HCT116 (cell line): ENCODE results near the gene ETV4. TPM values are rescaled to one million over a fixed set of nuclear protein-coding genes. Genes with fewer than 3 reads are reported as not detected.

Experiments used
- ATAC-seq: fragments of 200-7000 bp; cut with Tn5 transposase; 2 replicates; pipeline ENCODE4 v1.9.1; 2020; ENCODE audit warnings: mild to moderate bottlenecking, moderate library complexity
- BruUV-seq: library from RNA; stranded (reverse); fragments of 400-500 nt; replicated peaks from 2 replicates; lab custom pipeline; 2021; lab: Mats Ljungman, UMichigan
- CTCF ChIA-PET: fragments of 300-600 bp; sonication (Branson Sonifier 250); formaldehyde crosslinking; loops from one replicate; lab custom pipeline; 2021; ENCODE audit warnings: antibody characterized with exemption; lab: Charles Lee
- POLR2A ChIA-PET: fragments of 300-600, 350-600 bp; sonication (Branson Sonifier 250); formaldehyde crosslinking; loops from one replicate; lab custom pipeline; 2021; ENCODE audit warnings: antibody characterized with exemption; lab: Charles Lee
- RAD21 ChIA-PET, 2 experiments: fragments of 300-600 bp; sonication (Branson Sonifier 250); formaldehyde crosslinking; loops; one replicate each; lab custom pipeline; 2023; ENCODE audit warnings: low total read pairs in 2 of 2; ENCODE audit not compliant: uncharacterized antibody in 2 of 2, unreplicated experiment in 2 of 2, low non-redundant PET in 1 of 2; lab: Charles Lee
- DNase-seq: peaks from one replicate; pipeline ENCODE4 v3.0.0-alpha.2; 2010; ENCODE audit warnings: low read depth, low spot score
- H2AFZ ChIP-seq: fragments of 200-600 bp; shearing (Covaris generic), sonication (generic); 2 replicates; pipeline ENCODE4 v1.6.1; 2017; ENCODE audit warnings: low read depth, mixed run types, mixed read lengths, antibody characterized with exemption, low read length; ENCODE audit not compliant: poor library complexity, severe bottlenecking
- H3K27ac ChIP-seq: 2 replicates; pipeline ENCODE4 v1.5.1; 2012; ENCODE audit warnings: low read depth, low read length
- H3K27me3 ChIP-seq: fragments of 200-600 bp; sonication (generic); 2 replicates; pipeline ENCODE4 v1.6.1; 2016; ENCODE audit warnings: mixed run types, low read length, mixed read lengths; ENCODE audit not compliant: insufficient read depth
- H3K36me3 ChIP-seq, 2 experiments: fragments of 200-500 bp in 1 of 2; fragments of 200-600 bp in 1 of 2; sonication (Bioruptor generic) in 1 of 2; sonication (generic) in 1 of 2; 2 replicates each; pipeline versions ENCODE4 v1.5.1 to v1.6.1; 2014 to 2016; ENCODE audit warnings: low read length in 2 of 2, inconsistent platforms in 1 of 2, mixed read lengths in 1 of 2, mixed run types in 1 of 2; ENCODE audit not compliant: insufficient read depth in 2 of 2, control insufficient read depth in 1 of 2
- H3K4me1 ChIP-seq, 2 experiments: fragments of 200-600 bp in 1 of 2; sonication (generic) in 1 of 2; 2 replicates each; pipeline versions ENCODE4 v1.5.1 to v1.6.1; 2012 to 2017; ENCODE audit warnings: low read length in 2 of 2, inconsistent platforms in 1 of 2, mild to moderate bottlenecking in 1 of 2, mixed read lengths in 1 of 2, mixed run types in 1 of 2, moderate library complexity in 1 of 2; ENCODE audit not compliant: insufficient read depth in 2 of 2, control insufficient read depth in 1 of 2
- H3K4me2 ChIP-seq: fragments of 200-600 bp; sonication (generic); 2 replicates; pipeline ENCODE4 v1.6.1; 2017; ENCODE audit warnings: mixed run types, low read length, mixed read lengths
- H3K4me3 ChIP-seq, 2 experiments: fragments of 200-600 bp in 1 of 2; sonication (generic) in 1 of 2; replicated peaks in 1 of 2; 2 replicates each; pipeline ENCODE4 v1.5.1; 2011 to 2016; ENCODE audit warnings: low read length in 2 of 2, control low read depth in 1 of 2, low read depth in 1 of 2, mild to moderate bottlenecking in 1 of 2, mixed read lengths in 1 of 2, mixed run types in 1 of 2
- H3K79me2 ChIP-seq: fragments of 200-600 bp; sonication (generic); 2 replicates; pipeline ENCODE4 v1.6.1; 2017; ENCODE audit warnings: mild to moderate bottlenecking, mixed run types, low read length, moderate library complexity, mixed read lengths; ENCODE audit not compliant: insufficient read depth
- H3K9ac ChIP-seq: fragments of 200-600 bp; sonication (generic); 2 replicates; pipeline ENCODE4 v1.6.1; 2016; ENCODE audit warnings: low read length, mixed read lengths
- H3K9me2 ChIP-seq: fragments of 200-600 bp; sonication (generic), shearing (Covaris generic); 2 replicates; pipeline ENCODE4 v1.6.1; 2017; ENCODE audit warnings: mixed run types, mild to moderate bottlenecking, moderate library complexity; ENCODE audit not compliant: insufficient read depth
- H3K9me3 ChIP-seq, 2 experiments: fragments of 200-500 bp in 1 of 2; fragments of 200-600 bp in 1 of 2; sonication (Bioruptor generic) in 1 of 2; sonication (generic) in 1 of 2; 2 replicates each; pipeline ENCODE4 v1.6.1; 2014 to 2017; ENCODE audit warnings: low read length in 2 of 2, mixed read lengths in 2 of 2, inconsistent platforms in 1 of 2, low read depth in 1 of 2, mild to moderate bottlenecking in 1 of 2, mixed run types in 1 of 2, moderate library complexity in 1 of 2; ENCODE audit not compliant: control insufficient read depth in 1 of 2, insufficient read depth in 1 of 2
- H4K20me1 ChIP-seq: fragments of 200-600 bp; sonication (generic), shearing (Covaris generic); 2 replicates; pipeline ENCODE4 v1.6.1; 2017; ENCODE audit warnings: mixed run types, mild to moderate bottlenecking, moderate library complexity; ENCODE audit not compliant: insufficient read depth
- EZH2 ChIP-seq: fragments of 200-600 bp; sonication (generic); IDR thresholded peaks from 2 replicates; pipeline ENCODE4 v1.6.1; 2017; ENCODE audit warnings: antibody characterized with exemption, mixed run types
- POLR2A ChIP-seq: IDR thresholded peaks from 2 replicates; pipeline ENCODE4 v1.7.0; 2011; ENCODE audit warnings: borderline replicate concordance; ENCODE audit not compliant: insufficient read depth, insufficient read length; ENCODE audit errors: extremely low read depth
- POLR2AphosphoS5 ChIP-seq: IDR thresholded peaks from 2 replicates; pipeline ENCODE4 v1.6.1; 2011; ENCODE audit warnings: mild to moderate bottlenecking, low read depth, low read length, moderate library complexity
- RAD21 ChIP-seq: IDR thresholded peaks from 2 replicates; pipeline ENCODE4 v1.6.1; 2012; ENCODE audit warnings: low read depth, mild to moderate bottlenecking
- SIN3A ChIP-seq: IDR thresholded peaks from 2 replicates; pipeline ENCODE4 v1.6.1; 2012; ENCODE audit warnings: low read depth
- SRF ChIP-seq: IDR thresholded peaks from 2 replicates; pipeline ENCODE4 v1.6.1; 2012; ENCODE audit warnings: low read depth
- YY1 ChIP-seq: IDR thresholded peaks from 2 replicates; pipeline ENCODE4 v1.6.1; 2011; ENCODE audit warnings: low read length, low read depth, moderate library complexity, mild to moderate bottlenecking; ENCODE audit not compliant: insufficient replicate concordance; ENCODE audit errors: extremely low read depth
- ZNF274 ChIP-seq: fragments of 200-500 bp; sonication (Bioruptor generic); IDR thresholded peaks from 2 replicates; pipeline ENCODE4 v1.6.1; 2014; ENCODE audit warnings: mild to moderate bottlenecking, low read depth, low read length, inconsistent platforms
- intact Hi-C: fragments of 100-400 bp; cut with micrococcal nuclease; formaldehyde crosslinking; loops from 2 replicates; pipeline ENCODE4 v1.10.0; 2022
- total RNA-seq: library from RNA; stranded (reverse); gene quantifications from one replicate; pipeline ENCODE4 v1.2.1, GENCODE V29; 2021; ENCODE audit not compliant: unreplicated experiment
- TF ChIP-seq, protein P1 (sequence below), 3 experiments: fragments of 200-600 bp in 1 of 3; sonication (generic) in 1 of 3; IDR thresholded peaks in 2 of 3; conservative IDR thresholded peaks in 1 of 3; 2 replicates each; pipeline ENCODE4 v1.5.1; 2012 to 2017; ENCODE audit warnings: low read depth in 2 of 3, low read length in 2 of 3, antibody characterized with exemption in 1 of 3, borderline replicate concordance in 1 of 3, control low read depth in 1 of 3, mild to moderate bottlenecking in 1 of 3, mixed read lengths in 1 of 3, mixed run types in 1 of 3, moderate library complexity in 1 of 3; ENCODE audit not compliant: insufficient read depth in 1 of 3
- TF ChIP-seq, protein P2 (sequence below): IDR thresholded peaks from 2 replicates; pipeline ENCODE4 v1.6.1; 2012
- TF ChIP-seq, protein P3 (sequence below): IDR thresholded peaks from 2 replicates; pipeline ENCODE4 v1.6.1; 2011; ENCODE audit warnings: mild to moderate bottlenecking, low read length, moderate library complexity; ENCODE audit not compliant: insufficient replicate concordance; ENCODE audit errors: extremely low read depth
- TF ChIP-seq, protein P4 (sequence below): IDR thresholded peaks from 2 replicates; pipeline ENCODE4 v1.6.1; 2012; ENCODE audit warnings: low read depth

Gene ETV4
- total RNA-seq, 1 experiment from 2014 or later = 51.5 TPM

DNA sequence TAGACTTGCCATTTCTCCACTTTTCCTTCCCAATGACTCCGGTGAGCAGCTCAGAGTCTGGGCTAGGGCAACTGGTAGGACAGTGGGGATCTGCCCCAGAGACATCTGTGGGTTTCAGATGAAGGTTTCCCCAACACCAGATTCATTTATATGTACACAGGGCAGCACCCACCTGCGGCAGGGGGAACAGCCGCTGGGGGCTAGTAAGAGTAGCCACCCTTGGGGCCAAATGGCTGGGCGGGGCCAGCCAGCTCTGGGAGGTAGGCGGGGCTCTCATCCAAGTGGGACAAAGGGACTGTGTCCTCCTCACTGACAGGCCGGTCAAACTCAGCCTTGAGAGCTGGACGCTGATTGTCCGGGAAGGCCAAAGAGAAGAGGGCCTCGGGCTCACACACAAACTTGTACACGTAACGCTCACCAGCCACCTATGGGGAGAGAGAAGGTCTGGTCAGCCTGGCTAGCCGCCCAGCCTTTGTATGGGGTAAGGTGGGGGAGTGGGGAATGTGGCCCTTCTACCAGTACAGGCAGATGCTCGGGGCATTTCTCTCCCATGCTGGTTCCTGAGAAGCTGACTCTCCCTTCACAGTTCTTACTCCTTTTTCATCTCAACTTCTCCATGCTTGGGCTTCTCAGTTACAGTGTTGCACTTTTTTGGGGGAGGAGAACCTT, 17.7 kb downstream of the ETV4 start:
- intact Hi-C loops = no loop called here
- no peak overlapping the region for H3K9ac ChIP-seq
- H3K36me3 ChIP-seq = peaks cover 14 to 23% of the 10 kb centered on the region in 2 experiments; a peak in 3 of 4 replicates
- POLR2A ChIA-PET = no interaction called here
- H3K27ac ChIP-seq = no peak overlapping the region; the same call in 1 of the 2 replicates
- no peak overlapping the region for H3K4me3 ChIP-seq
- no peak overlapping the region for H2AFZ ChIP-seq
- ATAC-seq = 0 out of 2 replicates have a peak, but pooled peaks have one; percentile 43
- H3K9me3 ChIP-seq = no peaks in the 10 kb centered on the region
- RAD21 ChIA-PET = no interaction called here
- H3K27me3 ChIP-seq = no peaks in the 10 kb centered on the region
- no peak overlapping the region for H3K4me2 ChIP-seq
- H3K79me2 ChIP-seq = no peaks in the 10 kb centered on the region
- TF ChIP-seq YY1 (no peak), ZNF274 (no peak), SRF (no peak), SIN3A (no peak), POLR2A (no peak), POLR2AphosphoS5 (no peak), RAD21 (no peak), EZH2 (no peak)
- TF ChIP-seq, protein P1, sequence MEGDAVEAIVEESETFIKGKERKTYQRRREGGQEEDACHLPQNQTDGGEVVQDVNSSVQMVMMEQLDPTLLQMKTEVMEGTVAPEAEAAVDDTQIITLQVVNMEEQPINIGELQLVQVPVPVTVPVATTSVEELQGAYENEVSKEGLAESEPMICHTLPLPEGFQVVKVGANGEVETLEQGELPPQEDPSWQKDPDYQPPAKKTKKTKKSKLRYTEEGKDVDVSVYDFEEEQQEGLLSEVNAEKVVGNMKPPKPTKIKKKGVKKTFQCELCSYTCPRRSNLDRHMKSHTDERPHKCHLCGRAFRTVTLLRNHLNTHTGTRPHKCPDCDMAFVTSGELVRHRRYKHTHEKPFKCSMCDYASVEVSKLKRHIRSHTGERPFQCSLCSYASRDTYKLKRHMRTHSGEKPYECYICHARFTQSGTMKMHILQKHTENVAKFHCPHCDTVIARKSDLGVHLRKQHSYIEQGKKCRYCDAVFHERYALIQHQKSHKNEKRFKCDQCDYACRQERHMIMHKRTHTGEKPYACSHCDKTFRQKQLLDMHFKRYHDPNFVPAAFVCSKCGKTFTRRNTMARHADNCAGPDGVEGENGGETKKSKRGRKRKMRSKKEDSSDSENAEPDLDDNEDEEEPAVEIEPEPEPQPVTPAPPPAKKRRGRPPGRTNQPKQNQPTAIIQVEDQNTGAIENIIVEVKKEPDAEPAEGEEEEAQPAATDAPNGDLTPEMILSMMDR (IDR thresholded peaks at IDR 0.05 in 2 of 3, conservative IDR thresholded peaks at IDR 0.05 in 1 of 3; ENCODE audit: borderline replicate concordance in 1 of 3, insufficient read depth in 1 of 3, low read depth in 2 of 3, low read length in 2 of 3) = no peak
- TF ChIP-seq, protein P2, sequence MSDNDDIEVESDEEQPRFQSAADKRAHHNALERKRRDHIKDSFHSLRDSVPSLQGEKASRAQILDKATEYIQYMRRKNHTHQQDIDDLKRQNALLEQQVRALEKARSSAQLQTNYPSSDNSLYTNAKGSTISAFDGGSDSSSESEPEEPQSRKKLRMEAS = no peak
- TF ChIP-seq, protein P3, sequence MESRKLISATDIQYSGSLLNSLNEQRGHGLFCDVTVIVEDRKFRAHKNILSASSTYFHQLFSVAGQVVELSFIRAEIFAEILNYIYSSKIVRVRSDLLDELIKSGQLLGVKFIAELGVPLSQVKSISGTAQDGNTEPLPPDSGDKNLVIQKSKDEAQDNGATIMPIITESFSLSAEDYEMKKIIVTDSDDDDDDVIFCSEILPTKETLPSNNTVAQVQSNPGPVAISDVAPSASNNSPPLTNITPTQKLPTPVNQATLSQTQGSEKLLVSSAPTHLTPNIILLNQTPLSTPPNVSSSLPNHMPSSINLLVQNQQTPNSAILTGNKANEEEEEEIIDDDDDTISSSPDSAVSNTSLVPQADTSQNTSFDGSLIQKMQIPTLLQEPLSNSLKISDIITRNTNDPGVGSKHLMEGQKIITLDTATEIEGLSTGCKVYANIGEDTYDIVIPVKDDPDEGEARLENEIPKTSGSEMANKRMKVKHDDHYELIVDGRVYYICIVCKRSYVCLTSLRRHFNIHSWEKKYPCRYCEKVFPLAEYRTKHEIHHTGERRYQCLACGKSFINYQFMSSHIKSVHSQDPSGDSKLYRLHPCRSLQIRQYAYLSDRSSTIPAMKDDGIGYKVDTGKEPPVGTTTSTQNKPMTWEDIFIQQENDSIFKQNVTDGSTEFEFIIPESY = no peak
- TF ChIP-seq, protein P4, sequence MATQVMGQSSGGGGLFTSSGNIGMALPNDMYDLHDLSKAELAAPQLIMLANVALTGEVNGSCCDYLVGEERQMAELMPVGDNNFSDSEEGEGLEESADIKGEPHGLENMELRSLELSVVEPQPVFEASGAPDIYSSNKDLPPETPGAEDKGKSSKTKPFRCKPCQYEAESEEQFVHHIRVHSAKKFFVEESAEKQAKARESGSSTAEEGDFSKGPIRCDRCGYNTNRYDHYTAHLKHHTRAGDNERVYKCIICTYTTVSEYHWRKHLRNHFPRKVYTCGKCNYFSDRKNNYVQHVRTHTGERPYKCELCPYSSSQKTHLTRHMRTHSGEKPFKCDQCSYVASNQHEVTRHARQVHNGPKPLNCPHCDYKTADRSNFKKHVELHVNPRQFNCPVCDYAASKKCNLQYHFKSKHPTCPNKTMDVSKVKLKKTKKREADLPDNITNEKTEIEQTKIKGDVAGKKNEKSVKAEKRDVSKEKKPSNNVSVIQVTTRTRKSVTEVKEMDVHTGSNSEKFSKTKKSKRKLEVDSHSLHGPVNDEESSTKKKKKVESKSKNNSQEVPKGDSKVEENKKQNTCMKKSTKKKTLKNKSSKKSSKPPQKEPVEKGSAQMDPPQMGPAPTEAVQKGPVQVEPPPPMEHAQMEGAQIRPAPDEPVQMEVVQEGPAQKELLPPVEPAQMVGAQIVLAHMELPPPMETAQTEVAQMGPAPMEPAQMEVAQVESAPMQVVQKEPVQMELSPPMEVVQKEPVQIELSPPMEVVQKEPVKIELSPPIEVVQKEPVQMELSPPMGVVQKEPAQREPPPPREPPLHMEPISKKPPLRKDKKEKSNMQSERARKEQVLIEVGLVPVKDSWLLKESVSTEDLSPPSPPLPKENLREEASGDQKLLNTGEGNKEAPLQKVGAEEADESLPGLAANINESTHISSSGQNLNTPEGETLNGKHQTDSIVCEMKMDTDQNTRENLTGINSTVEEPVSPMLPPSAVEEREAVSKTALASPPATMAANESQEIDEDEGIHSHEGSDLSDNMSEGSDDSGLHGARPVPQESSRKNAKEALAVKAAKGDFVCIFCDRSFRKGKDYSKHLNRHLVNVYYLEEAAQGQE = no peak
- TF ChIP-seq, all 23 proteins: peak for 0
- BruUV-seq = no TSS peak
- H3K4me1 ChIP-seq = peaks cover 19 to 32% of the 10 kb centered on the region in 2 experiments
- CTCF ChIA-PET = no interaction called here
- no peak for DNase-seq
- no peaks in the 10 kb centered on the region for H4K20me1 ChIP-seq
- H3K9me2 ChIP-seq = no peaks in the 10 kb centered on the region
